K562 (cell line): ENCODE measurements around the gene RHOA. TPM values are rescaled to one million over a fixed set of nuclear protein-coding genes. Genes with fewer than 3 reads are reported as not detected.

ENCODE experiments used
- CHAMP1 ChIP-seq: fragments of 450-650 bp; IDR thresholded peaks from 2 replicates; pipeline ENCODE4 v1.6.1; 2016; ENCODE audit warnings: mild to moderate bottlenecking
- EGR1 ChIP-seq: fragments of 450-650 bp; conservative IDR thresholded peaks from 2 replicates; pipeline ENCODE4 v1.6.1; 2017; ENCODE audit warnings: mild to moderate bottlenecking
- JUN ChIP-seq, 2 experiments: sonication (generic) in 1 of 2; formaldehyde crosslinking in 1 of 2; IDR thresholded peaks; 2 replicates each; pipeline versions ENCODE4 v1.6.1 to v1.8.0; 2012 to 2022; ENCODE audit warnings: borderline replicate concordance in 2 of 2, mild to moderate bottlenecking in 2 of 2, improper control_type of control experiment in 1 of 2, low read depth in 1 of 2, low read length in 1 of 2, missing genetic modification reagents in 1 of 2
- KLF1 ChIP-seq: fragments of 450-650 bp; IDR thresholded peaks from 2 replicates; pipeline ENCODE4 v1.6.1; 2016; ENCODE audit warnings: missing genetic modification characterization, missing compliant biosample characterization
- LARP7 ChIP-seq: fragments of 450-650 bp; IDR thresholded peaks from 2 replicates; pipeline ENCODE4 v1.6.1; 2016
- NCOA6 ChIP-seq: fragments of 450-650 bp; IDR thresholded peaks from 2 replicates; pipeline ENCODE4 v1.6.1; 2017; ENCODE audit warnings: mild to moderate bottlenecking
- NKRF ChIP-seq: fragments of 450-650 bp; IDR thresholded peaks from 2 replicates; pipeline ENCODE4 v1.6.1; 2016; ENCODE audit warnings: borderline replicate concordance
- NR1H2 ChIP-seq: sonication (generic); formaldehyde crosslinking; IDR thresholded peaks from 2 replicates; pipeline ENCODE4 v1.4.0; 2020; ENCODE audit warnings: mild to moderate bottlenecking, missing genetic modification reagents
- RBM22 ChIP-seq: fragments of 200-400 bp; formaldehyde crosslinking; IDR thresholded peaks from 2 replicates; pipeline ENCODE4 v1.6.1; 2018; ENCODE audit warnings: low read length, low read depth; ENCODE audit not compliant: poor library complexity, severe bottlenecking
- RFX7 ChIP-seq: fragments of 250-450 bp; sonication (Bioruptor Pico); IDR thresholded peaks from 2 replicates; pipeline ENCODE4 v1.5.1; 2021; ENCODE audit warnings: mild to moderate bottlenecking
- SREBF1 ChIP-seq: fragments of 150-350 bp; IDR thresholded peaks from 2 replicates; pipeline ENCODE4 v1.6.1; 2014; ENCODE audit warnings: antibody characterized with exemption, low read depth, low read length, borderline replicate concordance
- TAF1 ChIP-seq: IDR thresholded peaks from 2 replicates; pipeline ENCODE4 v1.6.1; 2011; ENCODE audit warnings: mild to moderate bottlenecking, low read length, moderate library complexity; ENCODE audit not compliant: insufficient read depth, control insufficient read depth, severe bottlenecking; ENCODE audit errors: extremely low read depth
- ZNF384 ChIP-seq: IDR thresholded peaks from 2 replicates; pipeline ENCODE4 v1.6.1; 2012; ENCODE audit warnings: low read depth, low read length, improper control_type of control experiment
- ZNF584 ChIP-seq: fragments of 200-800 bp; sonication (Bioruptor generic); IDR thresholded peaks from 2 replicates; pipeline ENCODE4 v1.6.1; 2016; ENCODE audit warnings: low read depth, mild to moderate bottlenecking, missing genetic modification characterization, missing compliant biosample characterization
- polyA plus RNA-seq, 8 experiments: library from polyadenylated mRNA; depleted of rRNA in 4 of 8; stranded (reverse) in 5 of 8; unstranded in 3 of 8; fragments of >200 nt; fragmentation: Nextera tagmentation in 2 of 8; fragmentation: Illumina TruSeq in 1 of 8; extraction: Ambion mirVana in 2 of 8; extraction: Trizol in 1 of 8; gene quantifications; 2 replicates each; pipeline versions ENCODE4 v1.2.1 to v1.2.3, GENCODE V29; 2011 to 2014; ENCODE audit warnings: inconsistent platforms in 1 of 8, missing spikeins in 1 of 8
- total RNA-seq, 7 experiments: library from RNA; depleted of rRNA in 6 of 7; stranded (reverse); fragments of >200 nt in 6 of 7; fragmentation: Illumina TruSeq in 2 of 7; extraction: Trizol in 2 of 7; gene quantifications; 2 replicates each; pipeline versions ENCODE4 v1.2.1 to v1.2.3, GENCODE V29; 2011 to 2021; ENCODE audit warnings: low replicate concordance in 1 of 7
- TF ChIP-seq, protein P1 (sequence below): sonication (generic); formaldehyde crosslinking; IDR thresholded peaks from 2 replicates; pipeline ENCODE4 v1.8.0; 2022; ENCODE audit warnings: mild to moderate bottlenecking, missing genetic modification reagents, borderline replicate concordance
- TF ChIP-seq, protein P2 (sequence below): fragments of 250-450 bp; sonication (Bioruptor Pico); IDR thresholded peaks from 2 replicates; pipeline ENCODE4 v1.4.0; 2020; ENCODE audit warnings: mild to moderate bottlenecking

RHOA gene
- total and polyA plus RNA-seq, 9 of the 15 experiments (the other 6 are each of a cell fraction or from before 2014, with no cell fraction given): 136 to 540 (median 236) TPM

- peak; percentile 48 for TF ChIP-seq NKRF
- peak; percentile 88 for TF ChIP-seq KLF1 (tag)
- no peak for TF ChIP-seq LARP7
- TF ChIP-seq, protein P1, sequence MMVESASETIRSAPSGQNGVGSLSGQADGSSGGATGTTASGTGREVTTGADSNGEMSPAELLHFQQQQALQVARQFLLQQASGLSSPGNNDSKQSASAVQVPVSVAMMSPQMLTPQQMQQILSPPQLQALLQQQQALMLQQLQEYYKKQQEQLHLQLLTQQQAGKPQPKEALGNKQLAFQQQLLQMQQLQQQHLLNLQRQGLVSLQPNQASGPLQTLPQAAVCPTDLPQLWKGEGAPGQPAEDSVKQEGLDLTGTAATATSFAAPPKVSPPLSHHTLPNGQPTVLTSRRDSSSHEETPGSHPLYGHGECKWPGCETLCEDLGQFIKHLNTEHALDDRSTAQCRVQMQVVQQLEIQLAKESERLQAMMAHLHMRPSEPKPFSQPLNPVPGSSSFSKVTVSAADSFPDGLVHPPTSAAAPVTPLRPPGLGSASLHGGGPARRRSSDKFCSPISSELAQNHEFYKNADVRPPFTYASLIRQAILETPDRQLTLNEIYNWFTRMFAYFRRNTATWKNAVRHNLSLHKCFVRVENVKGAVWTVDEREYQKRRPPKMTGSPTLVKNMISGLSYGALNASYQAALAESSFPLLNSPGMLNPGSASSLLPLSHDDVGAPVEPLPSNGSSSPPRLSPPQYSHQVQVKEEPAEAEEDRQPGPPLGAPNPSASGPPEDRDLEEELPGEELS (CRISPR knock-in tag): peak; percentile 65; the same call in 1 of the 2 replicates
- TF ChIP-seq JUN (IDR thresholded peaks at IDR 0.05; ENCODE audit: borderline replicate concordance, low read depth, low read length): peak; percentile 21; the same call in 1 of the 2 replicates
- no peak for TF ChIP-seq JUN (CRISPR knock-in tag; IDR thresholded peaks at IDR 0.05; ENCODE audit: borderline replicate concordance)
- TF ChIP-seq SREBF1: no peak
- TF ChIP-seq RFX7 (CRISPR knock-in tag): no peak
- TF ChIP-seq ZNF584 (CRISPR knock-in tag): peak; percentile 57; the same call in 1 of the 2 replicates
- no peak for TF ChIP-seq ZNF384
- TF ChIP-seq NR1H2 (CRISPR knock-in tag): 0 out of 2 replicates have a peak, but pooled peaks have one; percentile 52
- TF ChIP-seq, protein P2, sequence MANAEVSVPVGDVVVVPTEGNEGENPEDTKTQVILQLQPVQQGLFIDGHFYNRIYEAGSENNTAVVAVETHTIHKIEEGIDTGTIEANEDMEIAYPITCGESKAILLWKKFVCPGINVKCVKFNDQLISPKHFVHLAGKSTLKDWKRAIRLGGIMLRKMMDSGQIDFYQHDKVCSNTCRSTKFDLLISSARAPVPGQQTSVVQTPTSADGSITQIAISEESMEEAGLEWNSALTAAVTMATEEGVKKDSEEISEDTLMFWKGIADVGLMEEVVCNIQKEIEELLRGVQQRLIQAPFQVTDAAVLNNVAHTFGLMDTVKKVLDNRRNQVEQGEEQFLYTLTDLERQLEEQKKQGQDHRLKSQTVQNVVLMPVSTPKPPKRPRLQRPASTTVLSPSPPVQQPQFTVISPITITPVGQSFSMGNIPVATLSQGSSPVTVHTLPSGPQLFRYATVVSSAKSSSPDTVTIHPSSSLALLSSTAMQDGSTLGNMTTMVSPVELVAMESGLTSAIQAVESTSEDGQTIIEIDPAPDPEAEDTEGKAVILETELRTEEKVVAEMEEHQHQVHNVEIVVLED (CRISPR knock-in tag): peak; percentile 96
- TF ChIP-seq CHAMP1: no peak
- TF ChIP-seq NCOA6: peak; percentile 61
- TF ChIP-seq TAF1: peak; percentile 55
- TF ChIP-seq EGR1: peak; percentile 89
- TF ChIP-seq RBM22: peak; percentile 44
Observed at GRCh38 chr3:49339941-49340800, 71.6 kb downstream of the RHOA start, which contains the start of gene USP4 (continued).
